HUDEP-2 (cell line): ENCODE results near the gene NBPF1.
"Not testable (repeated sequence)": the region's sequence is repeated elsewhere in the genome, so short reads cannot be mapped to it uniquely, and the experiment has no call there.

Source experiments
- DNase-seq, 76 experiments: peaks; one replicate each; lab custom pipeline; 2025; ENCODE audit not compliant: unreplicated experiment in 76 of 76; lab: John Stamatoyannopoulos, UW

NBPF1 gene

DNA sequence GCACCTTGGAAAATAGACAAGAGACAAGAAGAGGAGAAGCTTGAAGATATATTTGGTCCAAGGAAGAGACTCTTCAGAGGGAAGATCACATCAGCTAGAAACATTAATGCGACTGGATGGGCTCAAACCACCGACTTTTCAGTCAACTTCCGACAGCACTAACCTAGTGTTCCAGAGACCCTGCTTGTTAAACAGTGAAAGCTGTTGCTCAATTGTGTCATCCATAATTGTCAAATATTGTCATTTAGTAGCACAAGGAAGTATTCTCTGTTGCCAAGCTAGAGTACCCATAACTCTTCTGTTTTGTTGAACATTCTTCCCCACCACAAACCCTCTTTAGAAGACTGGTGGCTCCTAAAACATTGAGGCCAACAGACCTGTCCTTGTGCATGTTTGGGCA, 56.3 kb downstream of the NBPF1 start:
- not testable (repeated sequence) for DNase-seq

DNA sequence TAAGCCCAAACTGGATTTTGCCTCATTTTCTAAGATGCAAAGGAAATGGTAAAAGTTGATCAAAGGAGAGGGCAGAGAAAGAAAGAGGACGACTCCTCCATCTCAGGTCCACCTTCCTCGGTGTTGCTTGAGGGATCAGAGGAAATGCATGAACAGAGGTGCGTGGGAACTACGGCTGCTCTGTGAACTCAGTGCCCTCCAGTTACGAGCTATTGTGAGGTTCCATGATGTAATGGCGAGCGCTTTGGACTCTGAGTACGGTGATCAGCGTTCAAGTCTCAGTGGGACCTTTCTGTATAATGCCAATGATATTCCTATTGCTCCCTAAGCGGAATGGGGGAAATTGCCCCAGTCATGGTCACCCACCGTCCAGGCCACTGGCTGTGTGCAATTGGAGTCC, 60.1 kb downstream of the NBPF1 start:
- not testable (repeated sequence) for DNase-seq

DNA sequence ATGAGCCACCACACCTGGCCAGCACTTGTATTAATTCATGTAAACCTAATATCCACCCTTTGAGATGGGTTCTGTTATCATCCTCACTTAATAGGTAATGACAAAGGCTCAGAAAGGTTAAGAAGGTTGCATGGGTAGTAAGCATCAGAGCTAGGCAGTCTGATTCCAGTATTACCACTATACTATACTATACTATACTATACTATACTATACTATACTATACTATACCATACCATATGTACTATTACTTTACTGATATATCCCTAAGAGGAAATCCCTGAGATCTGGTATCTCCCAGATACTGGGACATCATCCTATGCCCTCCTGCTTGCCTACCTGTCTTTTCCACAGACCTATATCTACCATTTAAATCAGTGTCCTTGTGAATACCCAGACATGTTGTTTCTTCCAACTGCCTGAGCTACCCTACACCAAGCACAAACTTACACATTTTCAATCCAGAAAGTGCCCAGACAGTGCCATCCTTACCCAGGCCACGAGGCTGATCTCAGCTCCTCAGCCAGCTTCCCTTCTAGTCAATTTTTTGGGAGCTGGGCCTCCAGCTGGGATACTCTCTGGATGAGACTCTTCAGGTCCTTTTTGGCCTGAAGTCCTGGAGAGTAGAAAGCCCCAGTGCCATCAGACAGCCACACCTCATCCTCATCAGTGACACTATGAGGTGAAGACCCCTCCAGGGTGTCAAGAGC, 63.0 kb downstream of the NBPF1 start:
- DNase-seq: not testable (repeated sequence)

DNA sequence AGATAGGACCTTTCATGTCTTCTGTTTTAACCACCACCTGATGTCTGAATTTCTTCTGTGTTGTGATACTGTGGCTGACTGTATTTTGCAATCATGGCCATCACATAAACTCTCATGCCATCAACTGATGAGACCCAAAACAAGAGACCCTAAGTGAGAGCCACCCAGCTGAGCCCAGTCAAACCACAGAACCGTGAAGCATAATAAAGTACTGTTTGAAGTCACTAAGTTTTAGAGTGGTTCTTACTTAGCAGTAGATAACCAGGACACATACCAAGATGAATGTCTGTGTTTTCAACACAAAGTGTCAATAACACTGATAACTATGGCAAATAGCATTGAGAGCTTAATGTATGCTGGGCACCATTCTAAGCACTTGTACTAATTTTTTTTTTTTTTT, 63.8 kb downstream of the NBPF1 start:
- not testable (repeated sequence) for DNase-seq

DNA sequence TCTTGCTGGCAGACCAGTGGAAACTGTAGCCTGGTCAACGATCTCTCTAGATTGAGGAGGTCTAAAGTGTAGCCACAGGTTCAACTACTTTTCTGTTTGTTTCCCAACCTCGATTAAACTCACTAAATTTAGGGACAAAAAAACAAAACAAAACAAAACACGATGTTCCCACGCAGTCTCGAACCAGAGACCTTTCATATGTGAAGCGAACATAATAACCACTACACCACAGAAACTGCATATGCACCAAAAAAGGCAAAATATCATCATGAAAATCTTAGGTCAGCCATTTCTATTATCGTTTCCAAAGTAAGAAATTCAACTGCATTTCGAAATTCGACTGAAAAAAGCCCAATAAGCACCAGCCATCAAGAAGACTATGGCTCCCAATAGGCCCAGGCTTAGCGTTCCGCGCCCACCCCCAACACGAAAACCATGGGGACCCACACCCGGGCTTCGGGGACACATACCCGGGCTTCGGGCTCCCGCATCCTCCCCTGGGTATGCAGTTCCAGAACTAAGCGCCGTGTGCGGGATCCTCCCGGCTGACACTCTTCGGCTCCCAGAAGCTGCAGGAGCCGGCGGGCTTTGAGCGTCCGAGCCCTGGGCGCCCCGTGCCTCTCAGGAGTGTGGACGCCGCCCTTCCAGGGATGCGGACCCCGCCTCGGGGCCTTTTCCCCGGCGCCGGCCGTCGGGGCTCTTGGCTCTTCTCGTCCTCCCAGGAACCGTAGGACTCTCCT, 65.7 kb downstream of the NBPF1 start:
- not testable (repeated sequence) for DNase-seq

DNA sequence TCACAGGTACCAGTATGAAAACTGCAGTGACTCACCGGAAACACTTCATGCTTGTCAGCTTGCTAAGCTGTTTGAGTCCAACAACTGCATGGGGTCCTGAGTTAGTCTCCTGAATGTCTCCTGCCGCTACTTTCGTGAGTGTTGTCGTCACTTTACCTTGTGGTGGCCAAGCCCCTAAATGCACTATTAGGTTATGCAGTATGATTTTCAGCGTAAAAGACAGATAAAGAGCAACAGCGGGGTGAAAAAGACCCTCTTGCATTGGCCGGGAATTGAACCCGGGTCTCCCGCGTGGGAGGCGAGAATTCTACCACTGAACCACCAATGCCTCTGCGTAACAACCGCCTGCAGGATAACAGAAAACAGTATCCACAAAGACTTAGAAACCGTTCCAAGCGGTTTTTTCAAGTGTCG, 67.7 kb downstream of the NBPF1 start:
- peak in 11 of 76 experiments; percentile 4 to 77 (median 53) for DNase-seq

DNA sequence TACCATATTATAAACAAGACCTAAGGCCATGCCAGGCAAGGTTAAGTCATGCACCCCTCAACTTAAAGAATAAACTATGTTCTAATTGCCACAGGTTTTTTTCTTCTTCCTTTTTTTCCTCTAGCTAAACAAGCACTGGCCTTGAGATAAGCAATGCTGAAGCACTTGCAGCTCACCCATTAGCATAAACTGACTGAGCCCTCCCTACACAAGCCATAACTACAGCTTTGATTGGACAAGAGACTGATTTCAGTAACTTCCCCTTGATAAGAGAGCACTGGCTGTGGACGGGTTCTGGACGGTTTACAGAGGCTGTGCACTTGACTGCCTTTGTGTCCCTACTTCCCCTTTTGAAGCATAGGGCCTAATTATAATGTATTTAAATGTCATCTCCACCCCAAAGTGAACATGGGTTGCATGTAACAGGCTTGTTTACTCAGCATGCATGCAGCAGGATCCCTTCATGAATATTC, 72.9 kb downstream of the NBPF1 start:
- DNase-seq: peak in 9 of 76 experiments; percentile 0 to 33 (median 7)

DNA sequence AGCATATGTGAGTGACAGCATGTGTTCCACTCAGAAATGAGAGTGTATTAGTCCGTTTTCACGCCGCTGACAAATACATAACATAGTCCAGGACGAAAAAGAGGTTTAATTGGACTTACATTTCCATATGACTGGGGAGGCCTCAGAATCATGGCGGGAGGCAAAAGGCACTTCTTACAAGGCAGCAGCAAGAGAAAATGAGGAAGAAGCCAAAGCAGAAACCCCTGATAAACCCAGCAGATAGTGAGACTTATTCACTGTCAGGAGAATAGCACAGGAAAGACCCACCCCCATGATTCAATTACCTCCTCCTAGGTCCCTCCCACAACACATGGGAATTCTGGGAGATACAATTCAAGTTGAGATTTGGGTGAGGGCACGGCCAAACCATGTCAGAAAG, 75.8 kb downstream of the NBPF1 start:
- not testable (repeated sequence) for DNase-seq

DNA sequence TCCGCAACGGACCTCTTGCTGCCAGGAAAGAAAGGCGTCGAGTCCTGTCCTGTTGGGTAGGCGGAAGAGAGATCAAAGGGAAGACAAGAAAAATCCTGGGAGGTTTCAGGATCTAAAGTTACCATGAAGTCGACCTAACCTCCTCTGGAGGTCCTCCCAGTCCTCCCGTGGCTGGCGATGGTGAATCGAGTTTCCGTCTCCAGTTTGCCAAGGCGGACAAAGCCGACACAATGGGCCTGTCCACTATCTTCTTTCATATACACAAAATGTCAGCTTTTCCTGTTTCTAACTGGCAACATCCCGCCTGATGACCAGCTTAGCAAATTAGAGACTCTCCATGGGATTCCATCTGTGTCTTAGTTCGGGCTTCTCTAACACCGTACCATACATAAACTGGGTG, 76.6 kb downstream of the NBPF1 start:
- DNase-seq: not testable (repeated sequence)

DNA sequence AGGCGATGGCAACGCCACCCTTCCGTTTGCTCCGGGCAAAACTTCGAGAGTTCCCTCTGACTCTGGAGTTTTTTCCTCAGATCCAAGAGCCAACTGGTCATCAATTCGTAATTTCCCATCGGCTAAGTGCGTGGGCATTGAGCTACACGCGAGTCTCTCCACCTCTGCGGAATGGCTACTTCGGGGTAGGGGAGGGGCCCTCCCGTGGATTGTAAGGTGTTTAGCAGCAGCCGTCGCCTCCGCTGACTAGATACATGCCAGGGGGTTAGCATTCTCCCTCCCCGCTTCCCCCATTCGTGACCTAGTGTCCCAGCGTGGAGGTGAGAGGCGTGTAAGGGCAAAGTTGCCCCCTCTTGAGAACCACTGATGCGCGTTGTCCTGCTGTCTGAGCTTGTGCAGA, 77.5 kb downstream of the NBPF1 start:
- not testable (repeated sequence) for DNase-seq

DNA sequence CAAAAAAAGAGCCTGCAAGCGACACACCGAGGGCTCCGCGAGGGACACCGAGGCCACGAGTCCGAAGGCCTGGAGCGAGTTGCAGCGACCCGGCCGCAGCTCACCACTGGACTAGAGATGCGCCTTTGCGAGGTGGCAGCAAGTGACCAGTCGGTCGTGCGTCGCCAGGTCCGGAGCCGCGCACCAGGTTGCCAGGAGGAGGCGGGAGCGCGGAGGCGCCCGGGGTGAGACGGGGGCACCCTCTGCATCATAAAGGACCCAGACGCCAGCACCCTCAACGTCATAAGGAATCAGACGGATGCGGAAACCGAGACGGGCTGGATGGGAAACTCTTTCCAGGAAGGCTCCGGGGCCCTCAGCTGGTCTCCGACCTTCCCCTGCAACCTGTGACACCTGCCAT, 77.9 kb downstream of the NBPF1 start:
- not testable (repeated sequence) for DNase-seq

DNA sequence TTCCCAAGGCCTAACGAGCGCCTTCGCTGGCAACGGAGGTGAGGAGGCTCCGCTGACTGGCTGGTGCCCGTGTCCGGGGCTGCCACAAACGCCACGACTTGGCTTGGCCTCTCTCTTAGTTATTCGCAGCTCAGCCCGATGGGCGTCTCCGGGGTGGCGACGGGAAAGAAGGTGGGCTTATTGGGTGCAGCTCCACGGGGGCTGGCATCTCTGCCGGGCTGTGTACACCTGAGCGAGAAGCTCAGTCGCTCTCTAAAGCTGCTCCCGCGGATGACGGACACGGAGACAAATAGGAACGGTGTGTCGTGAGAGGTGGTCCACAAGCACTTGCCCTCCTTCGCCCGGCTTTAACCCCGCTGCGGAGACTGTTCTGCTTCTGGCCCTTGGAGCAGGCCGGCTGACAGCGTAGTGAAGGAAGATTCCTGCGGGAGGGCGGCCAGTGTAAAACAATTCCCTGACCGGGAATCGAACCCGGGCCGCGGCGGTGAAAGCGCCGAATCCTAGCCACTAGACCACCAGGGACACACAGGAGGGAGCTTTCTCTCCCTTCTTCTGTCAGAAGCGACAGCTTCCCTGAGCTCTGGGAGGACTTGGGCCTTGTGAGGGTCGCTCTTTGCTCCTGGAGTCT, 78.4 kb downstream of the NBPF1 start:
- peak in 46 of 76 experiments; percentile 8 to 82 (median 28) for DNase-seq

DNA sequence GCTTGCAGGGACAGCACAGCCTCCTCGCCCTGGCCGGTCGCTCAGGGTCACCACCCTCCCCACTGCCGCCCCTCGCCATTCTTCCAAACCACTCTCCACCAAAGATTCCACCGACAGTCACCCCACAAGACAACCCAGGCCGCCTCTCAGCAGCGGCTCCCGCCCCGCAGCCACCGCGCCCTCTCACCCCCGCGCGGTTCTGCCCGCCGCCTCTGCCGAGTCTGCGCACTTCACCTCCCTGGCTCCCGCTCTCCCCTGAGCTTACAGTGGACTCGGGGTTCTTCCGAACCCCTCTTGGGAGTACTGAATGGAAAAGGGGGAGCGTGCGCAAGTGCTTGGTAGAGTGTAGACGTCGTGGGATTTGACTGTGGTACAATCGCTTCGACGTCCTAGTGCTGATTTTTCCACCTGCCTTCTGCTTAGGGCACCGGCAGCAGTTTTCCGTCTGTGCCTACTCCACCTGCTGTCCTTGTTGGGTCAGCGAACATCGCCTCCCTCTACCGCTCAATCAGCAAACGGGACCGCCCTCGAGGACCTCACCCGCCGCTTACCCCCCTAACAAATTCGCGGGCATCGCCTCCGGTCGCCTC, 79.0 kb downstream of the NBPF1 start:
- peak in 2 of 76 experiments; percentile 2 to 7 for DNase-seq

DNA sequence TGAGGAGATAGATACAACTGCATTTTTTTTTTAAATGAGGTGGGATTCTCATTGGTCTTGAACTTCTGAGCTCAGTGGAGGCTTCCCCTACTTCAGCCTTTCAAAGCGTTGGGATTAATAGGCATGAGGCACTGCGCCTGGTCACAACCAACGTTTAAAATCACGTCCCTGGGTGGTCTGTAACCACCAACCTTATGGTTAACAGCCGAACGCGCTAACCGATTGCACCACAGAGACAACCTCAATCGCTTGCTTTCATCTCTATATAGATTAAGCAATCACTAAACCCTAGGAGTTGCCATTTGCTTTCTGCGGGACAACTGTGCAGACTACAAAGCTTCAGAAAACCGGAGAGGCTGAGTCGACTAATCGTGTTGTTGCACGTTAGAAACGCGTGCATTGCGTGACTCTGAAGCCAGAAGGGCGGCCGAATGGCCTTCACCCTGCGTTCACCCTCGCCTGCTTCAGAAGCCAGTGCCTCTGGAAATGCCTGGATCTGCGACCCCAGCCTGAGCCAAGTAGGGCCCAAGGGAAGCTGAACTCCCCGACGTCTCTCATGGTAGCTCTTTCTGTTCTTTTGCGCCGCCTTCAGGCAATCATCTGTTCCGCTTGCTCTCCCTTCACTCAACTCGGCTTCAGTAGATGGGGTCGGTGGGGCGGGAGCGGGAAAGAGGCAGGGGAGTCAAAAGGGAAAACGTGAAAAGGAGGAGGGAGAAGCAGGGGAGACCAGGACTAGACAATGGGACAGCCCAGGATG, 81.0 kb downstream of the NBPF1 start:
- not testable (repeated sequence) for DNase-seq

DNA sequence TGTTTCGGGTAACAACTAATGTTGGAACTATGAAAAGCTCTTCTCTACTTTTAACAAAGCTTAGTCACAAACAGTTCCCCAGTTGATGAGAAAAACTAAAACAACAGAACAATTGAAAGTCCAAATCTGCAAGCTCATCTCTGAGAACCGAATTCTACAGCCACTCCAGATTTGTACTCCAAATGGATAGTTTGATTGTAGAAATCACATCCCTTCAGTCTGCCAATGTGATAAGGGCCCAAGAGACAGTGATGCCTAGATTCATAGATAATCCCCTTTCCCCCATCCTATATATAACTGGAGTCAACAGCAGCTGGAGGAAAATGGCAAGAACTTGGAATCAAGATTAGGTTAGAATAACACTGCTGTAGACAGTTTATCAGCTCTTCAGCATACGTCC, 85.0 kb downstream of the NBPF1 start:
- not testable (repeated sequence) for DNase-seq

DNA sequence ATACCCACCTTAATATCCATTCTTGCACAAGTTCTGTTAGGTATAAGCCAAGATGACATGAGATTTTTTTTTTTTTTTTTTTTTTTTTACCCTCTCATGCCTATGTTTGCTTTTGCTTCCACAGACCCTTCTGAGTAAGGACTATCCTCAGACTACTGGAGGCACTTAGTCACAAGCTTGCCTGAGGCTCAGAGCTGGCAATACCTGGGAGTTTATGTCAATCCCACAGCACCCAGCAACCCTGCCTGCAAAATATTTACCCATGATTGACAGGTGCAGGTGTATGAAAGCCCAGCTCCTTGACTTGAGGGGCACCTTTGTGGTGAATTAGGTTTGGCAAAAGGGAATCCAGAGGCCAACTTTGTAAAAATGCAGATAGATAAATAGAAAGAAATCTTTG, 87.6 kb downstream of the NBPF1 start:
- not testable (repeated sequence) for DNase-seq

DNA sequence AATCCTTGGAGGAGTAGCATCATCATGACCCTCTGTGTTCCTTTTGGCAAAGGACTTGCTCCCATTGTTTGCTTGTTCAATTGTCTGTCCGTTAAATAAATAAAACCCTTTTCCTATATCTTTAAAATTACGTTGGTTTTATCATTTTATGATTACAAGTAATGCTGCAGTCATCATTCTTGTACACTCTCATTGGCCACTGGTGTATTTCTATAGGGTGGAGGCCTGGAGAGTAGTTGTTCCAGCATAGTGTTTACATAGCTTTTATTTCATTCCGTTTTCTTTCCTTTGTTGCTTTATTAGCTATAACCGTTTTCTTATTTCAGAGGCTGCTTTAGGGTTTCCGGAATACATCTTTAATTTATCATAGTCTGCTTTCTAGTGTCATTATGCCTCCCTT, 91.7 kb downstream of the NBPF1 start:
- DNase-seq: not testable (repeated sequence)

DNA sequence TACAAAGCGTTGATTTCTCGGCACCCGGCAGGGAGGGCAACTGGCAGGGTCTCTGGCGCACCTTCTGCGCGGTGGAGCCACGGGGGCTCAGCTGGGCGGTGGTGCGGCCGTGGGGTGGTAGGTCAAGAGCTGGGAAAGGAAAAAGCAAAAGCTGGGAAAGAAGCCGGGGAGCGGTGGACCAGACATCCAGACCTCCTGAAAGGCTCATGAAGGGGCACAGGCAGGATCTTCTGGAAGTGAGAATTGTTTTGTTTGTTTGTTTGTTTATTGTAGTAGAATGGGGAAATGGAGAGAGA, 92.1 kb downstream of the NBPF1 start:
- DNase-seq: no peak

DNA sequence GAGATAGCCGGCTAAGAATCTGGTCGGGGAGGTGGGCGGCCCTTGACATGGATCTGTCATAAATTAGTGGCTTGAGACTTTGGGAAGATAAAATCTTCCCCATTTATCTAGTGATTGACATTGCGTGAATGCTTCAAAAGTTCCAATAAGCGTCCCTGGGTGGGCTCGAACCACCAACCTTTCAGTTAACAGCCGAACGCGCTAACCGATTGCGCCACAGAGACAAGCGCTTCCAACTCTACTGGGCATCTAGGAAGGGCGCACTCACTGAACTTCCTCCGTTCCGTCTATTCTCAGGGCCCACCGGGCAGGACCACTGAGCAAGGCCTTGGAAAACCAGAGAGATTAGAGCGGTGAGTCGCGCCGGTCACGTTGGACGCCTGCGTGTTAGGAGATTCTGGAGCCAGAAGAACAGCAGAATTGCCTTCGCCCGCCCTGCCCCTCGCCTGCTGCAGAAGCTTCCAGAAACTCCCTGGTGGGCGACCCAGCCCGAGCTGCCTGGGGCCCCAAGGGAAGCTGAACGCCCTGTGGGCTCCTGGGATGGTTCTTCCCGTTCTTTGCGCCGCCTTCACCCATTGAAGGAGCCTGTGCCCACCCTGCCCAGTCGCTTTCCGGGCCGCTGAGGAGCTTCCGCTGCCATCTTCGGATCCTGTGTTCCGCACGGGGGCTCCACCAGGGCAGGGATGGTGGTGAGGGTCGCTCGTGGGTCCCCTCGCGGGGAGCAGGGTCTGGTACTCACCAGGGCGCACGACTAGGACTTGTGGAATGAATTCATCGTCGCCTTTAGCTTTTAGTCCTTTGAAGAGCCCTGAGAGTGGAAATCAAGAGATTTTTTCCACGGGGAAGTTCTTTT, 92.7 kb downstream of the NBPF1 start:
- DNase-seq: not testable (repeated sequence)
